GM18507 (cell line): Measurements from ENCODE around the gene LEMD2.

ENCODE experiments used
- DNase-seq: peaks from one replicate; pipeline ENCODE4 v3.0.0; 2011; ENCODE audit warnings: low read depth; ENCODE audit not compliant: insufficient read length; ENCODE audit errors: extremely low spot score
- FAIRE-seq: peaks from 2 replicates; lab custom pipeline; 2011; peaks lifted over from hg19 to GRCh38; lab: Jason Lieb, UNC

The LEMD2 gene

DNA sequence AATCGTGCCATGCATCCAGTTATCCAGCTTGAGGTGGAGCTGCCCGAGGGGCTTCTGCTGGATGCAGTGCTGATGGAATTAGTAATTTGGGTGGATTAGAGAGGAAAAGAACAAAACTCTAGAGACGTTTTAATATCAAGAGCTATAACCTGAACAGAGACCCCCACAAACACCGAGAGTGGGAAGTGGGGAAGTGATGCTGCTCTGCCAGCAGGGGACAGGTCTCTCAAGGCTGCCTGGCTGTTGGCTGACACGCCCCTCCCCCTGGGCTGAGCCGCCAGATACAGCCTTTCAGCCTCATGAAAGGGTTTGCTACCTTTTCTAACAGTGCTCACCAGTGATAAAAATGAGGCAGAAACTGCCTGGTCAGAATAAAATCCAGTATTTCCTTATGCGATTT is 9.6 kb downstream of the LEMD2 start:
- no peak for DNase-seq
- FAIRE-seq = no peak

DNA sequence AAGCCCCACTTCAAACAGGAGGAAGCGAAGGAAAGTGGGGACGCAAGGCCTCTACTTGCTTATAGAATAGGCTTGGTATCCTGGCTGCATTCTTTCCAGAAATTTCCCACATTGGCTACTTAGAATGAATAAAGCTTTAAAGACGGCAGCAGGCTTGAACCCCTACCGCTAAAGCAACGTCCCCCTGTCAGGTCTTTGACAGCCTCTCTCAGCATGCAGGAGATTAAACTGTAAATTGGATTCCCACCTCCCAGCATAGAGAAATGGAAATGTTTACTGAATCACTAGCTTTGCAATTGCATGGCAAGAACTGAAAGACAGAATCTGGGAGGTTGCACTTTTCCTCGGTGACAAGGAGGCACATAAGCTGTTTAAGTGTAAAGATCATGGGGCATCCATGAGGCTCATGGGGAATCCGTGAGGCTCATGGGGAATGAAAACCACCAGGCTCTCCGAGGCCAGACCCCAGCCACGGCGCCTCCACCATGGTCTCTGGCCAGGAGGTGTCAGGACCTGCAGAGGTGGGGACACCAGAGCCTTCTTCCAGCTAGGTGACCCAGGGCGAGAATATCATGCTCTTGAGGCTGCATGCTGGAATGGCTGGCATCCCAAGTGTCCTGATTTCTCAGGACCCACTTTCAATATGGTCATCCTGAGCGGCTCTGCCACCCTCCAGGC is 10.3 kb downstream of the LEMD2 start:
- no peak for FAIRE-seq
- DNase-seq = no peak

DNA sequence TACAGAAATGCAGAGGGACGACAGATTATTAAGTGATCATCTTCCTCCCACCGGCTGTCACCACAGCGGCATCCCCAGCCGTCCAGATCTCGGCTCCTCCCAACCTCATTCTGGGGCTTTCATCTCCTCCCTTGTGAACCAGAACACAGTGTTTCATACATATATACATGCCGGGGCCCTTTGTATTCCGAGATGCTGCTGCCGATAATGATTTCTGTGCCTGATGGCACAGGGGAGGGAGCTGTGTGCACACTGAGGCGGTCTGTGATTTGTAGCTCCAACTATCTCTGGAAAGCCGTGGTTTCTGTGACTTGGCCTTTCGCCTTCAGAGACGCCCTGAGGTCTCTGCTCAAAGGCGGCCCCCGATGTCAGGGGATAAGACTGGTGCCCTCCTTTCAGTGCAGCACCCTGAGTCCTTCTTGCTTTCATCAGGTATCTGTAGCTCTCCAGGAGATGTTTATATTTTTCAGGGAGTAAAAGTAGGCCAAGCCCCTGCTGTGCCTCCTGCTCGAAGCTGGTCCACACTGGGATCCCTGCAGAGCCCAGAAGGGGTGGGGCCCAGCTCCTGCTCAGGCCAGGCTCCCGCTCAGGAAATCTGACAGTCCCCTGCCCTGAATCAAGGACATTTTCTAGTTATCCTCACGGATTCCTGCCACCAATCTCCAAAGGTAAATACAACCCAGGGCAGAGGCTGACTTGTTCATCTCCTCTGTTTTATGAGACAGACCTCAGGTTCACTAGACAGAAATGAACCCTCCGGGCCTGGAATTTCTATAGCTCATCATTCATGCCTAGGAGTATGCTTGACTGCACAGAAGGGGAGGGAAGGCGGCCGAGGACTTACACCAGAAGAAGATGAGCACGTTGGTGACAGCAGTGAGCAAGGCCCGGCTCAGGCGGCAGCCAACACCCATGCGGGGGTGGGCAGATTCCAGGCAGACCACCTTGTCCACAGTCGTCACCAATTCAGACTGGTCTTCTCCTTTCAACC is 11.2 kb downstream of the LEMD2 start:
- DNase-seq (no peak), FAIRE-seq (no peak)

DNA sequence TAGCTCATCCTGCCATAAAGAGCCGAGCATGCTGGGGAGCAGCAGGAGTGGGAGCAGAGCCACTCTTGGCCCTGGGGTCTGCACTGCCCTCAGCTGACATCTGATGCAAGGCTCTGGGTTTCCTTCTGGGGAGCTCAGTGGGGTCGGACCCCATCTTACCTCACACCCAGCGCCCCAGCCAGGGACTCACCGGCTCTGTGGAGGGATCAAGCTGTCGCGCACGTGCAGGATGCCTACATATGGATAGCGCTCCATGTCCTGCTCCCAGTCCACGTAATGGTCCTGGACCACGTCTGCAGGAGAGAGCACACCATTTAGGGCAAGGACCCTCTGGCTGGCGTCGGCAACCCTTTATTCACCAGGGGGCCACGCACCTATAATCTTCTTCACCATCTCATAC is 12.2 kb downstream of the LEMD2 start:
- FAIRE-seq (no peak), DNase-seq (no peak)

DNA sequence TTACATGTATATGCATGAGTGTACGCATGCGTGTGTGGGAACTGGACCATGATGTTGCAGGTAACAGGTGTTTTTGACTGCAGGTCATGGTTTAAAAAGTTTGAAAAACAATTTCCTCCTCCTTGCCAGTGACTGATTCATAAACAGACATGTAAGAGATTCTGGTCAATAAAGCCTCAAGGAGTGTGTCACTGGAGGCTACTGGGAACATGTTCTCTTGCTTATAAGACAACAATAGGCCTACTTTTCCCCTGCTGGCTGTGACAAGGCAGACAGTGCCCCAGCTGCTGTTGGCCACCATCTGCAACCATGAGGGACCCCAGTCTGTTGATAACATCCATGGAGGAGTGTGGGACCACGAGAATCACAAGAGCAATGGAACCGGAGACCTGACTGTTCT is 12.7 kb downstream of the LEMD2 start:
- no peak for FAIRE-seq
- DNase-seq = no peak

DNA sequence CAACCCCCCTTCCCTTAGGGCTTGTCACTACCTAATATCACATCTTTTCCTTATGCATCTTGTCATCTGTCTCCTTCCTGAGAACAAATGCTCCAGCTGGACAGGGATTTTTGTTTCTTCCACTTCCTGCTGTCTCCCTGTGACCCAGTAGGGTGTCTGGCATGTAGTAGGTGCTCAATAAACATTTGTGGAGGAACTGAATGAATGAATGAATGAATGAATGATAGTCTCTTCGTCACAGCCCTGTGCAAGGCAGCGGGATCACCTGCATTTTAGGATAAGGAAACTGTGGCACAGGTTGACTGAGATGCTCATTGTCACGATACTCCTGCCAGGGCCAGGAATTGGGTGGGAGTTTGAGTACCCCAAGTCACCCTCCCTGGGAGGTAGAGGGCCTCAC is 14.2 kb downstream of the LEMD2 start:
- FAIRE-seq = no peak
- DNase-seq = no peak

DNA sequence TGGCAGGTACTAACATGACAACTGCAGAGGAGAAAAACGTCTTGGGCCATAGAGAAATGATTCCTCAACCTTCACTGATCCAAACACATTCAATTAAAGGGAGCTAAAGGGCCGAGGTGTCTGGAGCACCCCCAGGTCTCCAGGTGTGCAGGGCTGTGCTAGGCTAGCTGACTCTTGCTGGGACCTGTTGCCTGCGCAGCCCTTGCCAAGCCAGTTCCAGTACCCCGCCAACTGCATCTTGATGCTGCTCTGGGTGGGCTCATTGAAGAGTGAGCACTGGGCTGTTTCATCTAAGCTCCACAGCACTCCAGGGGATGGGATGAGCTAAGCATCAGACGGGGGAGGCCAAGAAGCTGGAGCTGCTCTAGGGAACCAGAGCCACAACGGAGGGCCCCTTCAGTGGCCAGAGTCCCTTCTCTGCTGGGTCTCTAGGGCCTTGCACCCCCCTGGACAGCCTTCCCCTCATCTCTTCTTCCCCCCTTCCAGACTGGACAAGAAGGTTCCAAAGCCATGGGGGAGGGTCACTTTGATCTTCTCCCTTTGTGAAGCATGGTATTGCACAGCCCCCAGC is 15.9 kb downstream of the LEMD2 start:
- FAIRE-seq (no peak), DNase-seq (no peak)

DNA sequence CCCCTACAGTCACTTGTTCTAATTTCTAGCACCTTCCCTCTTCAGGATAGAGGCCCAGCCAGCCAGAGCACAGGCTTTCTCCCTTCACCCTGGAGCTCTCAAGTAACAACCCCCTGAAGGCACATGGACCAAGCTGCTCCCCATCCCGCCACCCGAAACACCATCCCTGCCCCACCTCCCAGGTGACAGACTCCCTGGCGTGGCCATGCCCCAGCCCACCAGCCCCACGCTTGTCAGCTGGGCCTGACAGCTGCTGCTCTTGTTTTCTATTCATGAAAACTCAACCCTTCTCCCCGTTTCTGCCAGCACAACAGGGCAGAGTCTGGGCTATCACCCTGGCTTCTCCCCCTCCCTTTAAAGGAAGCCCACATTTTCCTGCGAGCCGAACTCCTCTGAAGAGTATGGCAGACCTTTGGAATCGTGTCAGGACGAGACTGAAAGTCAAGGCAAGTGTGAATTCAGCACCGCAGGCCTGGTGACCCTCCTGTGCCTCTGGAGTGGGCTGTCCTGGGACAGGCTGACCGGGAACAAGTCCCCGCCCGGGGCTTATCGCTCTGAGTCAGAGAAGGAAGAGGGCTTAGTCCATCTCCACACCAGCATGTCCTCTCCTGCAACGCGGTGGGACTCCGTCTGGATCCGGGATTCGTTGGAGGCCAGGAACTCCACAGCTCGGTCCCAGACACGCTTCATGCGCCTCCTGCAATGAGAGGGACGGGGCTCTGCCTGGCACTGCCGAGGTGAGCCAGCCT is 16.7 kb downstream of the LEMD2 start:
- FAIRE-seq (no peak), DNase-seq (no peak)

DNA sequence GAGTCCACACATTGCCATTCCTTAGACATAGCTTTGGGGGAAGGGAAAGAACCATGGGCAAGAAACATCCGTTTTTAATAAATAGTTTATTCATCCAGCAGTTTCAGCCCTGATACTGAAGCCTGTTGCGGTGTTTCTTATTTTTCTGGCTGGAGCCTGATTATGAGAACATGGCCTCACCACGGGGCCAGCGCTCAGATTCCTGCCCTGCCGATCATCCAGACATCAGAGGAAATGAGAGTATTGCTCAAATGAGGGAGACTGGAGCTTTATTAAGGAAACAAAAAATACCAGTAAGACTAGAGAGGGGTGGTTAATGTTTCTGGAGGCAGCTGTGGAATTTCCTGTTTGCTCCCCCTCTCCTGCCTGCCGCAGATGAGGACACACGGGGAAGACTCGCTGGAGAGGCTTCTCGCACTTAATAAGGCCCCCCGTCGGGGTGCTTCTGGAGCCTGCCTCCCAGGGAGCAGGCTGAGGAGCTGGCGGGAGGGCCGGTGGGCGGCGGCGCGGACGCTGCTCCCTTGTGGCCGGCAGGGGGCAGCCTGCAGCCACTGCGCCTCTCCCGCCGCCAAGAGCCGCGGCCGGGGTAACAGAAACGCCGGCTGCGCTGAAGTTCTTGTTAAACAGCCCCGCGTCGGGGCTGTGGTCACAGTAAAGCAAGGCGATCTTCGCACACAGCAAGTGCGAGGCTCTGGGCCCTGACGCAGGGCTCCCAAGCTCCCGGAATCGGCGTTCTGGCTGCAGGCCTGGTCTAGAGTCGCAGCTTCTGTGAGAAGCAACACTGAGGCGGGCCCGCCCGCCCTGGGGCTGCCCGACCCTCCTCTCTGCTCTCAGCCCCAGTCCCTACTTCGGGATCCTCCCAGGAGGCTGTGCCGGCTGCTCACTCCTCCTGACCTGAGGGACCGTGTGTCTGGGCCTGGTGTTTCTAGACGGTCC is 17.5 kb downstream of the LEMD2 start:
- DNase-seq = peak; percentile 57
- peak; percentile 12 for FAIRE-seq

DNA sequence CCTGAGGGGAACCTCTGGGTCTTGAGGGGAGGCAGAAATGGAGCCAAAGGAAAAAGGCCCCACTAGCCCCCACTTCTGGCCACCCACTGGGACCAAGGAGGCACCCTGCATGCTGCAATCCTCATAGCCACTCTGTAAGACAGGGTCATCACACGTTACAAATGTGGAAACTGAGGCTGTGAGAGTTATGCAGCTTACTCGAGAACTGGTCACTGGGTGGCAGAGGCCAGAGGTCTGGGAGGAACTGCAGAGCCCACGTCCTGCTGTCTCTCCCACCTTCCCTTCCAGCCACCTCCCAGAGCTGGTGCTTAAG is 18.1 kb downstream of the LEMD2 start:
- FAIRE-seq = no peak
- no peak for DNase-seq

DNA sequence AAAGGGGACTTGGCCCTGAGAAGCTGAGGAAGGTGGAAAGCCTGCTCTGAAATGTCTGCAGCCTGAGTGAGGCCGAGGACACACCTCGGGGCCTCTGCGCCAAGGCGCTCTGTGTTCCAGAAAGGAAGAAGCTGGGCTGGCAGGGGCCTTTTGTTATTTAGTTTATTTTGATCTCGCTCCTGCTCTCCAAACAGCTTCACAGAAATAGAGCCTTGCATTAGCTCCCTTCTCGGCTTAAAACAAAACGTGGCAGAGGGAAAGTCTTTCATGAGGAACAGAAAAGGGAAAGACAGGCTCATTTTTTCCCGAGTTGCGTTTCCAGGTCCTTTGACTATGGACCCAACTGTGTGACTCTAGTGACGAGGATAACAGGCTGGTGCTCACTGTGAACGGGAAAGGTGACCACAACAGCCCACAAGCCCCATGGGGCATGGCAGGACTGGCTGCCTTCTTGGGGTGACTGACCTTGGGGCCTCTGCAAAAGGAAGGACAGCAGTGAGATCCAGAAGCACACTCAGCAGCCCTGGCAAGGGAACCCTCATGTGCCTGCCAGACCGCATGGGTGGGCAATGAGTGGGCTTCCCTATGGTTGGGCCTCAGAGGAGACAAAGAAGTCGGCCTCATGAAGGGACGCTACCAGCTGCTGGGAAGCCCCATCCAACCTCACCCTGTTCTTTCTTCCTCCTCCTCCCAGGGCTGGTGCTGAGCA is 18.7 kb downstream of the LEMD2 start:
- FAIRE-seq (no peak), DNase-seq (no peak)

DNA sequence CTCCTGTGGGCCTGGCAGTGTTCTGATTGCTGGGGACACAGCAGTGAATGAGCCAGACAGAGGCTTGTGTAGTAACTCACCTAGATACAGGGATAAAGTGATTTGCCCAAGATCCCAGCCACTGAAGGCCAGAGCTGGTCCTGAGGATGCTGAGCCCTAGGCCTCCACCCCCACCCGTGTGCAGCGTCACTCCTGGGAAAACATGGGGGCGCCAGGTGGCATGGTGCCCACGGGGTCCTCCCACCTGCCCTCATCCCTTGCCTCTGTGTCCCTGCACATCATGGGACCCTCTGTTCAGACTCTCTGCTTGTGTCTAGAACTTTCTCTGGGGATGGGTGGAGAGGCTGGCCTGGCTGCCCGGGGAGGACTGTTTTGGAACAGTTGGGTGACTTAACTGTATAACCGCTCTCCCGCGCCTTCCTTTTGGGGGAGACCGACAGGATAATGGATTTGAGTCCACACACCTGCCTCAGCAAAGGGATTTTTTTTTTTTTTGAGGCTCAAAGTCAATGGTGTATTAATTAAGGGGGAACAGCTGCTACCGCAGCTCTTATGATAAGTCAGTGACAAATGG is 19.6 kb downstream of the LEMD2 start:
- FAIRE-seq (no peak), DNase-seq (no peak)

DNA sequence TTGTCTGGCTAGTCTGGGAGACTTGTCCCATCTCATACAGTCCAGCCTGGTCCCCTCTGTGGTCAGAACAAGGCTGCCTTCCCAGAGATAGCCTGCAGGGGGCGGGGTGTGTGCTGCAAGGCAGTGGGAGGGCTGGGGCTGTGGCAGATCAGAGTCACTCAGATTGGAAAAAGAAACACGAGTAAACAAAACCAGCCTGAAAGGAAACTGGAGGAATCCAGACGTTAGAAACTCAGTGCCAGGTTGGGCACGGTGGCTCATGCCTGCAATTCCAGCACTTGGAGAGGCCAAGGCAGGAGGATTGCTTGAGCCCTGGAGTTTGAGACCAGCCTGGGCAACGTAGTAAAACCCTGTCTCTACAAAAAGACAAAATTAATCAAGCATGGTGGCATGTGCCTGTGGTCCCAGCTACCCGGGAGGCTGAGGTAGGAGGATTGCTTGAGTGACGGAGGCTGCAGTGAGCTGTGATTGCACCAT is 20.2 kb downstream of the LEMD2 start:
- FAIRE-seq (peak; percentile 70), DNase-seq (peak; percentile 52)

DNA sequence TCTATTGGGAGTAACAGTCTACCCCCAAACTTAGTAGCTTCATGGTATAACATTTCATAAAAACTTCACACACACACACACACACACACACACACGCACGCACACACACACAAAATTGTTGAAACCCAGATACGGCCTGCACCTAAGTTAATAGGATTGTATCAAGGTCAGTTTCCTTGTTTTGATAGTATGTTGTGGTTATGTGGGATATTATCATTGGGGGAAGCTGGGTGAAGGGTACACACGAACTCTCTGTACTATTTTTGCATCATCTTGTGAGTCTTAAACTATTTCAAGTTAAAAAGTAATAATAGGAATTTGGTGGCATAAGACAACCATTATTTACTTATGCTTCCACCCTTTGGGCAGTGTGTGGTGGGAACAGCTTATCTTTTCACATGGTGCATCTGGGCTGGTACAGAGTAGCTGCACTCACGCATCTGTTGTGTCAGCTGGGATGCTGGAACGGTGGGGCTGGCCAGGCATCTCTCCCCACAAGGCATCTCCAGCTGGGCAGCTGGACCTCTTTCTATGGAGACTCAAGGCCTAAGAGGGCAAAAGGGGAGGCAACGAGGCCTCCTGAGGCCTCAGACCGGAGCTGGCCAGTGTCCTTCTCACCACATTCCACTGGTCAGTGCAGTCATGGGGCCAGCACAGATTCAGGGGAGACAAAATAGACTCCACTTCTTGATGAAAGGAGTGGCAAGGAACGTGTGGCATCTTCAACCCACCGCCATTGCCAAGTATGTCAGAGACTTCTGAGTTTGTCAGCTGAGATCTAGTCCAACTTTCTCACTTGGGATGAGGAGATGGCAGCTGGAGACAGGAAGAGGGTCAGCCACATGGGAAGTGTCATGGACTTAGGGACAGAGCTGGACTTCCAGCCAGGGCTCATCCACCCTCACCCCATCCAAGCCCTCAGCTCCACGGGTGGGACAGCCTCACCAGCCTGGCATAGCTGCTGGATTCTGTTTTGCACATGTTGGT is 21.7 kb downstream of the LEMD2 start:
- DNase-seq (no peak), FAIRE-seq (no peak)

DNA sequence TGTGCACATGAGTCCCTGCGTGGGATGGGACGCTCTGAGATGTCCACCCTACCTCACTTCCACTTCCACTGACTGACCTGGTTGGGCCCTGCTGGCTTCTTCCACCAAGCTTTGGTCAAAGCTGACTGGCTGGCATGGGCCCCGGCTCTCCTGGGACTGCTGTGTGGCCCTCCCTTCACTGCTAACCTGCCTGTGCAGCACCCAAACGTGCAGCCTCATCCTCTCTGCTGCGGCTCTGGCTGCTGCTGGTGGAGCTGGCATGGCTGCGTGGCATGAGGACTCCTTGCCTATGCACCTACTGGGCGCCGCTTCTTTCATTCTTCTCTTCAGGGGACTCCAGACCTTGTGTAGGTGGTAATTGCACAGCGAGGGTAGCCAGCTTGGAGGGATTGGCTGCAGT is 23.6 kb downstream of the LEMD2 start:
- DNase-seq (no peak), FAIRE-seq (no peak)

DNA sequence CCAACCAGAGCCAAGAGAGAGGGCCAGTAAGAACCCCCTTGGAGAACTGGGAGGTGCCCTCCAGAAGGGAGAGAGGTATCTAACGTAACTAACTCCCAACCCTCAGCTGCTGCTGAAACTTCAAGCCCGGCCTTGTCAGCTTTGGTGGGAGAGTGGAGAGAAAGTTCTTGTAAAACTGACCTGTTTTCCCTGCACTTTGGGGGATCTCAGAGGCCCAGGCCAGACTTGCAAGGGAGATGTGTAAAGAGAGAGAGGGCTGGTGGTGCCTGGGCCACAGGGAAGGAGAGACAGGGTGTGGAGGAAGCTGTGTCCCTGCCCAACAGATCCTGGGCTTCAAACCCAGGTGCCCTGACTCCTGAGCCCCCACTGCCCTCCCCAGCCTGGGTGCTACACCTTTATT is 24.9 kb downstream of the LEMD2 start:
- no peak for FAIRE-seq
- DNase-seq = no peak

DNA sequence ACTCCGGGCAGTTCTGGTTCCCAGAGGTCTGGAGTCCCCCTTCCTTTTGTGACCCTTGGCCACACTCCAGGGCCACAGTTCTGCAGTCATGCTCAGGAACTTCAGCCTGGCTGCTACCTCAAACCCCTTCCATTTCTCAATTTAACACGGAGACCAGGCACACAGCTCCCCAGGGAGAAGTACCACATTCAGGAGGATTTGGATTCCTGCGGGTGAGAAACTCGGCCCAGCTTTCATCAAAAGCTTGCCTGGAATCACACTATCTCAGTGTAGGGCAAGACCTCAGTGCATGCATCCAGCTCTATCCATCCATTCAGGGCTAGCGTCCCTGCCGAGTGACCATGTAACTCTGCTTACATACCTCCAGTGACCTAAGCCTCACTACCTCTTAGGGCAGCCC is 25.4 kb downstream of the LEMD2 start:
- DNase-seq = no peak
- FAIRE-seq = no peak
